Natural killer cell (primary cell): ENCODE measurements around the gene INPP5D. TPM values are rescaled to one million over a fixed set of nuclear protein-coding genes. Genes with fewer than 3 reads are reported as not detected.
"Not testable (repeated sequence)": the region's sequence is repeated elsewhere in the genome, so short reads cannot be mapped to it uniquely, and the experiment has no call there.

ENCODE experiments used
- ATAC-seq, 3 donors: fragments of 150-1000 bp in 2 of 3; fragments of 200-7000 bp in 1 of 3; cut with Tn5 transposase; 1 replicate in 1 of 3; 2 replicates in 2 of 3; pipeline ENCODE4 v1.10.0; 2021; ENCODE audit warnings: mild to moderate bottlenecking in 2 of 3, moderate library complexity in 2 of 3
- DNase-seq, 2 donors: peaks; one replicate each; pipeline versions ENCODE4 v3.0.0 to v3.0.0-alpha.2; 2013 to 2021; ENCODE audit warnings: mixed read lengths in 1 of 2
- H3K27ac ChIP-seq: one replicate; pipeline ENCODE4 v1.5.1; 2013; ENCODE audit warnings: mild to moderate bottlenecking, low read length
- H3K27me3 ChIP-seq: one replicate; pipeline ENCODE4 v1.6.1; 2013; ENCODE audit warnings: low read length; ENCODE audit not compliant: control insufficient read depth, insufficient read depth
- H3K36me3 ChIP-seq: one replicate; pipeline ENCODE4 v1.6.1; 2013; ENCODE audit warnings: low read length; ENCODE audit not compliant: control insufficient read depth, insufficient read depth
- H3K4me1 ChIP-seq: one replicate; pipeline ENCODE4 v1.6.1; 2013; ENCODE audit warnings: low read length; ENCODE audit not compliant: control insufficient read depth, insufficient read depth
- H3K4me3 ChIP-seq: one replicate; pipeline ENCODE4 v1.5.1; 2013; ENCODE audit warnings: low read length
- H3K9me3 ChIP-seq: one replicate; pipeline ENCODE4 v1.6.1; 2013; ENCODE audit warnings: low read length; ENCODE audit not compliant: control insufficient read depth, insufficient read depth
- H3K27ac Mint-ChIP-seq, 2 donors: one replicate each; pipeline ENCODE4 v1.8.0; 2022; ENCODE audit warnings: mild to moderate bottlenecking in 2 of 2, mixed read lengths in 2 of 2, moderate library complexity in 1 of 2
- H3K27me3 Mint-ChIP-seq, 2 donors: one replicate each; pipeline ENCODE4 v1.8.0; 2022; ENCODE audit warnings: low read depth in 2 of 2, mixed read lengths in 2 of 2
- H3K36me3 Mint-ChIP-seq: one replicate; pipeline ENCODE4 v1.8.0; 2022; ENCODE audit warnings: mixed read lengths
- H3K4me1 Mint-ChIP-seq, 2 donors: one replicate each; pipeline ENCODE4 v1.8.0; 2022; ENCODE audit warnings: mixed read lengths in 2 of 2
- H3K4me3 Mint-ChIP-seq: one replicate; pipeline ENCODE4 v1.8.0; 2022; ENCODE audit warnings: mild to moderate bottlenecking, moderate library complexity, mixed read lengths
- H3K9me3 Mint-ChIP-seq, 2 donors: one replicate each; pipeline ENCODE4 v1.8.0; 2022; ENCODE audit warnings: mixed read lengths in 2 of 2
- CTCF ChIP-seq: fragments of 200-600 bp; IDR thresholded peaks from one replicate; pipeline ENCODE4 v1.8.0; 2022; ENCODE audit warnings: antibody characterized with exemption
- WGBS: methylation state at CpG from one replicate; pipeline ENCODE4 v1.1.7; 2013; ENCODE audit warnings: missing lambda C conversion rate; ENCODE audit not compliant: insufficient coverage; 5-methylcytosine and 5-hydroxymethylcytosine counted together
- intact Hi-C: fragments of 100-400 bp; cut with micrococcal nuclease; formaldehyde crosslinking; loops from one replicate; pipeline ENCODE4 v1.14.2; 2022
- total RNA-seq, 4 donors: library from RNA; stranded (reverse); fragments of 120-200 nt in 1 of 4; gene quantifications; one replicate each; pipeline versions ENCODE4 v1.2.3 to v1.2.4, GENCODE V29; 2013 to 2022

The INPP5D gene
- total RNA-seq, 3 donors from 2014 or later (not counting 1 experiment from before 2014, with no cell fraction given) = 385 to 498 (median 497) TPM

- peaks cover 8% of the 10 kb centered on the region for H3K36me3 Mint-ChIP-seq
- H3K4me3 Mint-ChIP-seq = peak overlapping the region; percentile 57
- WGBS = 86% methylated on average over 9 of the region's 11 CpGs
These were observed 38.5 kb downstream of the INPP5D start for GRCh38 chr2:233098618-233099017.

GRCh38 chr2:233099820-233100191 is 39.7 kb downstream of the INPP5D start:
- intact Hi-C loops = loop anchor here (1.0 to 10.0 kb wide), 3 partner anchors 16 to 65 kb away; partner anchors contain the start of gene INPP5D
- DNase-seq, H3K9me3 Mint-ChIP-seq, H3K36me3 Mint-ChIP-seq, H3K4me3 ChIP-seq, ATAC-seq, H3K27me3 ChIP-seq, H3K9me3 ChIP-seq, H3K27me3 Mint-ChIP-seq: not testable (repeated sequence)
- Mint-ChIP-seq H3K27ac (peak overlapping the region; percentile 98 to 99), H3K4me3 (peak overlapping the region; percentile 83), H3K4me1 (peaks cover 79 to 84% of the 10 kb centered on the region in 2 donors)
- WGBS = 79% methylated on average over 6 of the region's 7 CpGs
- peaks cover 67% of the 10 kb centered on the region for H3K4me1 ChIP-seq
- H3K27ac ChIP-seq = peak overlapping the region; percentile 88
- H3K36me3 ChIP-seq = peaks cover 15% of the 10 kb centered on the region

More at GRCh38 chr2:233098618-233099017, 38.5 kb downstream of the INPP5D start:
- Mint-ChIP-seq H3K27me3 (no peaks in the 10 kb centered on the region), H3K4me1 (peaks cover 79 to 84% of the 10 kb centered on the region in 2 donors), H3K27ac (peak overlapping the region; percentile 98 to 99), H3K9me3 (peaks cover 0 to 2% of the 10 kb centered on the region in 2 donors)
- intact Hi-C loops = no loop called here
- TF ChIP-seq CTCF = no peak
- H3K4me3 ChIP-seq = no peak overlapping the region
- H3K27ac ChIP-seq = no peak overlapping the region
- DNase-seq (peak in 1 of 2 donors; percentile 43), ATAC-seq (no peak)
- no peaks in the 10 kb centered on the region for H3K9me3 ChIP-seq
- peaks cover 15% of the 10 kb centered on the region for H3K36me3 ChIP-seq
- peaks cover 69% of the 10 kb centered on the region for H3K4me1 ChIP-seq
- H3K27me3 ChIP-seq = no peaks in the 10 kb centered on the region

- Mint-ChIP-seq H3K4me3 (peak overlapping the region; percentile 83), H3K27me3 (no peaks in the 10 kb centered on the region), H3K9me3 (peaks cover 0 to 2% of the 10 kb centered on the region in 2 donors), H3K27ac (peak overlapping the region; percentile 98 to 99), H3K4me1 (peaks cover 80 to 84% of the 10 kb centered on the region in 2 donors), H3K36me3 (peaks cover 8% of the 10 kb centered on the region)
- peak; percentile 70 to 91 for DNase-seq
- H3K27ac ChIP-seq = peak overlapping the region; percentile 88
- H3K27me3 ChIP-seq = no peaks in the 10 kb centered on the region
- 8% methylated on average over 17 of the region's 17 CpGs for WGBS
- peaks cover 18% of the 10 kb centered on the region for H3K36me3 ChIP-seq
- peak; percentile 70 to 84 (median 78) for ATAC-seq
- TF ChIP-seq CTCF = no peak
- H3K4me1 ChIP-seq = peaks cover 73% of the 10 kb centered on the region
- H3K4me3 ChIP-seq = peak overlapping the region; percentile 4
- no peaks in the 10 kb centered on the region for H3K9me3 ChIP-seq
- intact Hi-C loops = loop anchor here (1.0 to 10.0 kb wide), 3 partner anchors 16 to 64 kb away; partner anchors contain the start of gene INPP5D
These were observed 40.3 kb downstream of the INPP5D start for GRCh38 chr2:233100192-233100998.

GRCh38 chr2:233101141-233101540 is 41.0 kb downstream of the INPP5D start:
- Histone ChIP-seq H3K4me3 (no peak overlapping the region), H3K27me3 (no peaks in the 10 kb centered on the region), H3K9me3 (no peaks in the 10 kb centered on the region), H3K27ac (peak overlapping the region; percentile 88), H3K36me3 (peaks cover 20% of the 10 kb centered on the region), H3K4me1 (peaks cover 80% of the 10 kb centered on the region)
- TF ChIP-seq CTCF = no peak
- intact Hi-C loops = loop anchor here (5.0 to 10.0 kb wide), 2 partner anchors 39 to 64 kb away; partner anchors contain the start of gene INPP5D
- Mint-ChIP-seq H3K36me3 (peaks cover 8% of the 10 kb centered on the region), H3K9me3 (peaks cover 0 to 2% of the 10 kb centered on the region in 2 donors), H3K27ac (peak overlapping the region; percentile 98 to 99), H3K27me3 (no peaks in the 10 kb centered on the region), H3K4me3 (peak overlapping the region; percentile 83), H3K4me1 (peaks cover 83 to 88% of the 10 kb centered on the region in 2 donors)
- DNase-seq (no peak), ATAC-seq (no peak)
- WGBS = 33% methylated on average over 4 of the region's 4 CpGs
